Activated CD4-positive, alpha-beta T cell treated with anti-CD3 and anti-CD28 coated beads, Interleukin-2, amount 50 U/mL, for 4 hours (primary cell): ENCODE measurements around the gene ZNF750.
"Not testable (repeated sequence)": the region's sequence is repeated elsewhere in the genome, so short reads cannot be mapped to it uniquely, and the experiment has no call there.

Experiments
- DNase-seq, 2 experiments: peaks; one replicate each; pipeline ENCODE4 v3.0.0-alpha.2; 2020

ZNF750 gene

DNA sequence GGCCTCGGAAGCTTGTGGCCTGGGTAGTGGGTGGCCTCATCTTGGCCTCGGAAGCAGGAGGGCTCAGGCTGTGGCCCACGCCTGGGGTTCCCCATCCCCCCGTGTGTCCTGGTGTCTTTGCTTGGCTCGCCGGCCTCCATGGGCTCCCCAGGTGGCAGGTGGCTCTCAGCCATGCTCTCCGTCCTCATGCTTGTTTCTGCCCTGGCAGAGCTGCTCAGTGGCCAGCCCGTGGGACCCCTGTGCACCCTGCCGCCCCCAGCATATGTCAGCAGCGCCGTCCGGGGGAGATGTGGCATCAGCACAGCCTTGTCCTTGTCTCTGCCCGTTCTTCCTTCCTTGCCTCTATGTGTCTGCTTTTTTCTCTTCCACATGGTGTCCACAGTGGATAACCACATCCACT is 49.4 kb downstream of the ZNF750 start:
- DNase-seq = no peak

DNA sequence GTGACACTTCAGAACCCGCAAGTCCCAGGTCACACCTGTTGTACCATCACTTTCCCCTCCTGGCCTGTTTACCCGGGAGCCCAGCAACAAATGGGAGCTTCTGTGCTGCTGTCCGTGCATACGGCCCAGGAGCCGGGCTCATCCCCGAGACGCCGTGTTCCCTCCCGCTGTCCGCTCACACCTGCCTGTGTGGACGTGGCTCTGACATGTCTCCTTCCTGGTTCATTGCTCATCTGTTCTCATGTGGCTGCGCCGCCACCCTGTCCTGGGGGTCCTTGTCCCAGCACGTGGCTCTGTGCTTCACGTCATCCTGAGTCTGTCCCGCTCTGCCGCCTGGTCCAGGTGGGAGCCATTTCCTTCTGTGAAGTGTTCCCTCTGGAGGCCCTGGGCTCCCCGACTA is 50.0 kb downstream of the ZNF750 start:
- no peak for DNase-seq

DNA sequence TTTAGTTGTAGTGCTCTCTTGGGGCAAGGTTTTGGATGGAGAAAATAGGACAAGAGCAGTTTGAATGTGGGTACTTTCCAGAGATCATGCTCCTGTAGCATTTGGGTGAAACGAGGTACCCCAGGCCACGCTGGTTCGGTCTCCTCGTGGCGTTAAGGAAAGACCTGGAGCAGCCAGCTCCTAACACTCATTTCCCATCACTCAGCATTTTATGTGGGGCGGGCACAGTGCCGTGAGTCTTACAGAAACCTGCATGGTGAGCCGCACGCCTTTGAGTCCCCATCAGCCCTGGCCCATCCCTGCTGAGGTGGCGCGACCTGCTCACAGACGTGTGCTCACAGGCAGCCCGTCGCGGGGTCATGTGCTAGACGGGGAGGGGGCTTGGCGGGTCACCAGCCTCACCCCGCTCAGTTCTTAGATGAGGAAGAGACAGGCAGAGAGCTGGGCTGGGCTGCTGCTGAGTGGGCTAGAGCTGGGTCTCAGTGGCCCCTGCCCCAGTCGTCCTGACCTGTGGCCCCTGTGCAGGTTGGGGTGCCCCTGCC is 50.7 kb downstream of the ZNF750 start:
- no peak for DNase-seq

DNA sequence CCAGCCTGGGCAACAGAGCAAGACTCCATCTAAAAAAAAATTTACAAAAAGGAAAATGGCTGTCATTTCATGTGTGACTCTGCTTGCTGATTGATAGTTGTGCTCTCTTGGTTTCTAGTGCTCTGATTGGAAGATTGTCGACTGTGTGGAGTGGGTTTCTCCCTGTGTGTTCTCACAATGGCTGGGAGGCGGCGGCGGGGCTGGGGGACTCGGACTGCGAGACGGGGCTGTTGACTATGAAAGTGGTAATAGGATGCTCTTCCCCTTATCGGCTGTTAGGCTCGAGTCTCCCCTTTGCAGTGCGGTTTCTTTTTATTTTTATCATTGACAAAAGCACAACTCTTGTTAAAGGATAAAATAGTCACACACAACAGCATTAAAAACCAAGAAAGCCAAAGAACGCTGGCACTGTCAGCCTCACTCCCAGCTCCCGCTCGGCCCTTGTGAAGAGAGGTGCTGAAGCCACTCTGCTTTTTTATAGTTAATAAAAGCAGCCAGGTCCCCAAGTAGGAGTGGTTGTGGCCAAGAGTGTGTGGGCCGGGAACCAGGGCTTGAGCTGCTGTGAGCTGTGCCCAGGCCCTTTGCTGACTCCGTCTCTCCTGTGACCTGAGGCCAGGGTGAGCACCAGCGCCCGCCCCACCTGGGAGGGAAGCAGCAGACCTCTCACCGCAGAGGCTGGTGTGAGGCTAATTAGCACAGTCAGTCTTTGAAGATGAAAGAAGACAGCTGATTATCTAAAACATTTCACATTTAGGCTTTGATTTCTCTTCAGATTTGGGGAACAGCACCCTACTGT is 51.4 kb downstream of the ZNF750 start:
- no peak for DNase-seq

DNA sequence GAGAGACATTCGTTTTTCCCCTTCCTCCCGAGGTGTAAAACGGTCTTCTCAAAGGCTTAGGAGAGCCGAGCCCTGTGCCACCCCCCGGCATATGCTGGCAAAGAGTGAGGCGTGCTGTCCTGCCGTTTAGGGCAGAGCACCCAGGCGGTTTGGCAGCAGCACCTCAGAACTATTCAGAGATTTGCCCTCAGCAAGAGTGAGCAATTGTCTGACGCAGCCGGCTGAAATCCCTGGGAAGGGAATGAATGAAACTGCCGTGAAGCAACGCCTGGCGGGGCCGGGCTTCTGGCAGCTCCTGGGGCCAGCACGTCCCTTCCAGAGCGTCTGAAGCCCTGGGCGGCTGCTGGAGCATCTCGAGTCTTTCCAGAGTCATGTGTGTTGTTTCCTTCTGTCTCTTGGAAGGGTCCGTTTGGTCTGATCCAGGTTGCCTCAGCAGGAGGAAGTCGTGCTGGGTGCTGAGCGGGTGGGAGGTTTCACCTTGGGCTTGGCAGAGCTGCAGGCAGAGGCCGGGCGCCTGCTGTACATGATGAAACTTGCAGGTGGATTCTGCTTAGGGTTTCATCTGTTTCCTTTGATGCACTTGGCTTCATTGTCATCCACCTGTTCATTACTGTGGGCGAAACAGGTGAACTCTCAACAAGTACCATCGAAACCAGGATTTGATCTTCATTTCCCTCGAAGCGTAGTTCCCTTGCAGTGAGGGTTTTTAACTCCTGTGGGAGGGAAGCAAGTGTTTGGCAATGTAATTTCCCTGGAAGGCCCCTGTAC is 52.6 kb downstream of the ZNF750 start:
- no peak for DNase-seq

DNA sequence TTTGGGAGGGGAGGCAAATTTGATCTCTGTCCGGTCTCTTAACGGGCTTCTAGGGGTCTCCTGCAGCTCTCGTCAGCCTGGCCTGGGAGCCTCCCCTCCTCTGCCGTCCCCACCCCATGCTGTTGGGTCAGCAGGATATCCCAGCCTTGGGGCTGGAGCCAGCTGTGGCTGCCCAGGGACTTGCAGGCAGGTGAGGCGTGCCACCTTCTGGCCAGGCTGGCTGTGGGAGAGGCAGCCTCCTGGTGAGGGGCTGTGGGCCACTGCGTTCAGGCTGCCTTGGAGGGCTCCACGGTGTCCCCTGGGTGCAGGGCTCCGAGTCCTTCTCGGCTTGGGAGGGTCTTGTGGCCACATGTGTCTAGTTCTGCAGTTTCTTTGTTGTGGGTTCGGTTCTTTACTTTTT is 53.4 kb downstream of the ZNF750 start:
- no peak for DNase-seq

DNA sequence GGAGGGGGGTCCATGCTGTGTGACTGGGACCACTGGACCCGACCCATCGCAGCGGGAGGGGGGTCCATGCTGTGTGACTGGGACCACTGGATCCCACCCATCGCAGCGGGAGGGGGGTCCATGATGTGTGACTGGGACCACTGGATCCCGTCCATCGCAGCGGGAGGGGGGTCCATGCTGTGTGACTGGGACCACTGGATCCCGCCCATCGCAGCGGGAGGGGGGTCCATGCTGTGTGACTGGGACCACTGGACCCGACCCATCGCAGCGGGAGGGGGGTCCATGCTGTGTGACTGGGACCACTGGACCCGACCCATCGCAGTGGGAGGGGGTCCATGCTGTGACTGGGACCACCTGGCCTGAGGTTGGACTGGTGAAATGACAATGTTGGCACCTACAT is 54.2 kb downstream of the ZNF750 start:
- not testable (repeated sequence) for DNase-seq

DNA sequence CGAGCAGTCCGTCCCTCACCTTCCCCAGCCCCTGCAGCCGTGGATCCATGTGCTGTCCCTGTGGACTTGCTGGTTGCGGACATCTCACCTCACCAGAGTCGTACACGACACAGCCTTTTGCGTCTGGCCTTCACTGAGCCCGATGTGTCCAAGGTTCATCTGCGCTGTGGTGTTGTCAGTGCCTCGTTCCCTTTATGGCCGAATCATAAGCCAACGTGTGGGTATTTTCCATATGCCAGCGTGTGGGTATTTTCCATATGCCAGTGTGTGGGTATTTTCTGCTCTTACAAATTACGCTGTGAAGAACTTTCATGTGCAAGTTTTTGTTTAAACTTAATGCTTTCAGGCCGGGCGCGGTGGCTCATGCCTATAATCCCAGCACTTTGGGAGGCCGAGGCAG is 56.3 kb downstream of the ZNF750 start:
- no peak for DNase-seq

DNA sequence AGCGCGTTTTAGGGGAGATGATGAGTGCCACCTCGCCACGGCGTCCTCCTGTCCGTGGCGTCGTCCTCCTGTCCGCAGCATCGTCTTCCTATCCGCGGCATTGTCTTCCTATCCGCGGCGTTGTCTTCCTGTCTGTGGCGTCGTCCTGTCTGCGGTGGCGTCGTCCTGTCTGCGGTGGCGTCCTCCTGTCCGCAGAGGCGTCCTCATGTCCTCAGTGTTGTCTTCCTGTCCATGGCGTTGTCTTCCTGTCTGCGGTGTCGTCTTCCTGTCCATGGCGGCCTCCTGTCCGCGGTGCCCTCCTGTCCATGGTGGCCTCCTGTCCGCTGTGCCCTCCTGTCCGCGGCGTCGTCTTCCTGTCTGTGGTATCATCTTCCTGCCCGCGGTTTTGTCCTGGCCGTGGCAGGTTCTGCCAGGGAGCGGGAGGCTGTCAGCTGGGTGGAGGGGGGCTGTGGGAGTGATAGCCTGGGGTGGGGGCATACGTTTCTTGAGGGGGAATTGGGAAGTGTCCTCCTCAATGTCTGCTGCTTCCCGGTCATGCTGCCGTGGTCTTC is 57.1 kb downstream of the ZNF750 start:
- DNase-seq = no peak

DNA sequence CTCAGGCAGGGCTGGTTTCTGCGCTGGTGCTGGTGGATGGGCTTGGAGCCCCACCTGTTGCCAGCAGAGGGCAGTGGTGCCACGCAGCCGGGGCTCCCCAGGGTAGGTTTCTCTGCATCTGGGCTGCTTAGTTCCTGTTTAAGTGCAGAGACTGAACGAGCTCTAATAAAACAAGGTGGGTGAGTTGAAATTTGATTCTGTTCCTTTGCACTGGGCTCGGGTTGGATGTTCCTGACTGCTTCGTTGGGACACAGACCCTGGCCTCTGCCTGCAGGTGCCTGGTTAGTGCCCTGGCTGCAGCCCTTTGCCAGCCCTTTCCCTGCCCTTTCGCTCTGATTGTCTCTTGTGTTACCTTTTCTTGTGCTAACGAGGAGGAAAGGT is 57.9 kb downstream of the ZNF750 start:
- peak; percentile 80 to 85 for DNase-seq

DNA sequence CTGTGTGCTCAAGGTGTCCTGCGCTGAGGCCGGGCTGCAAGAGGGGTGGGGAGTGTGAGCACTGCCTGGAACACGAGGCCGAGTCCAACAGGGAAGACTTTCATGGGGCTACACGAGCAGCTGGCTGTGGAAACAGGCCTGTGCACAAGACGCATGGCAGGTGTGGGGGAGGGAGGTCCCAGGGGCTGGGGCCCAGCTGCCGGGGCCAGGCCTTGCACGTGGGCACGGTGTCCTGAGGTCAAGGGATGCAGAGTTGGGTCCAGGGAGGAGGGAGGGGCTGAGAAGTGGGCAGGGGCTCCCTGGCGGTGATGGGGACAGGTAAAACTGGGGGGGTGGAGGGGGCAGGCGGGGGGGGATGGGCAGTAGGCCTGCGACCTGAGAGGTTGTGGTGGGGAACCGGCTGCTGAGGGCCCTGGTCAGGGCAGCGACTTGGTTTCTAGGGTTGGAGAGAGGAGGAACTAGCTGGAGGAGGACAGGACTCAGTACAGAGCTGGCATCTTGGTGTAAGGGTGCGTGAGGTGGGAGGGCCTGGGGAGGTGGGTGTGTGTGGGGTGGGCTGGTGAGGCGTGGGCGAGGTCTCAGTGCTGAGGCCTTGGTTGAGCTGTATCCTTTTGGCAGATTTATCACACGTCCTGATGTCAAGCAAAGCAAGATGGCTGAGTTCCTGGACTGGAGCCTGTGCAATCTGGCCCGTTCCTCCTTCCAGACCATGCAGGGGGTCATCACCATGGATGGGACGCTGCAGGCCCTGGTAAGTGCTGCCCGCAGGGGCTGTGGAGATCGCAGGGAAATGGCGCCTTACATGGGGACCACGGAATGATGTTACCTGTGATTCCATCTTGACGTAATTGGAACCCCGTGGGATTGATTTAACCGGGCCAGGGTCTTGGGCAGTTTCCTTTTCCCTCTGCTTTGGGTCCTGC is 58.6 kb downstream of the ZNF750 start:
- no peak for DNase-seq

DNA sequence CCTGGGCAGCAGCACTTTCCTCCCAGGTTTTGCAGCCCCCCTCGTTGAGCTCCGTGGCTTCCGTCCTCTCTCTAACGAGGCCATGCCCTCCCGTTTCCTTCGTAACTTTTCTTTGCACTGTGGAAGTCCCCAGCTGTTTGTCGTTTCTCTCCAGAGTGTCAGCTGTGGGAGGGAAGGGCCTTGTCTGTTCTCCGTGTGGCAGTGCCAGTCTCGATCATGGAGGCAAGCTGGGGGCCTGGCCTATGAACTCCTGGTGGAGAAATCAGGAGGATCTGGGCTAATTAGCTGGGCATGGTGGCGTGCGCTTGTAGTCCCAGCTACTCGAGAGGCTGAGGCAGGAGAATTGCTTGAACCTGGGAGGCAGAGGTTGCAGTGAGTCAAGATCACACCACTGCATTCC is 59.6 kb downstream of the ZNF750 start:
- no peak for DNase-seq

DNA sequence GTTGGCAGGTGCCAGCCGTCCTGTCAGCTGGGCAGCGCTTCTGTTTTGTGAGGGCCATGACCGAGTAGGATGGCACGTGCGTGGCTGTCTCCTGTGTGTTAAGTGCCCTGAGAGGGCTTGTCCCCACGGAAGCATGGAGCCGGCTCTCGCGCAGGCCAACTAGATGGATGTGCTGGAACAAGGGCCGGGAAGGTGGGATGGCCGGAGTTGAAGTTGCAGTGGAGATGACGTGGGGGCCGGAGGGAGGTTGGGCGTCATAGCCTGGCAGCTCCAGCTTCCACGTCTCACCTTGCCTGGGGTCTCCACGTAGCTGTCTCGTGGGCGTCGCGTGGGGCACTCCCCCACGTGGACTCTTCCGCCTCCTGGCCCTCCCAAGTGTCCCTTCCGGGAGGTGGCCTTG is 60.3 kb downstream of the ZNF750 start:
- DNase-seq = no peak
